NCI-H1105 (cell line): ENCODE measurements around the gene GPR55.
"Not testable (repeated sequence)": the region's sequence is repeated elsewhere in the genome, so short reads cannot be mapped to it uniquely, and the experiment has no call there.

Experiments used
- DNase-seq: peaks from one replicate; lab custom pipeline; 2025; lab: John Stamatoyannopoulos, UW

The GPR55 gene, protein sequence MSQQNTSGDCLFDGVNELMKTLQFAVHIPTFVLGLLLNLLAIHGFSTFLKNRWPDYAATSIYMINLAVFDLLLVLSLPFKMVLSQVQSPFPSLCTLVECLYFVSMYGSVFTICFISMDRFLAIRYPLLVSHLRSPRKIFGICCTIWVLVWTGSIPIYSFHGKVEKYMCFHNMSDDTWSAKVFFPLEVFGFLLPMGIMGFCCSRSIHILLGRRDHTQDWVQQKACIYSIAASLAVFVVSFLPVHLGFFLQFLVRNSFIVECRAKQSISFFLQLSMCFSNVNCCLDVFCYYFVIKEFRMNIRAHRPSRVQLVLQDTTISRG

DNA sequence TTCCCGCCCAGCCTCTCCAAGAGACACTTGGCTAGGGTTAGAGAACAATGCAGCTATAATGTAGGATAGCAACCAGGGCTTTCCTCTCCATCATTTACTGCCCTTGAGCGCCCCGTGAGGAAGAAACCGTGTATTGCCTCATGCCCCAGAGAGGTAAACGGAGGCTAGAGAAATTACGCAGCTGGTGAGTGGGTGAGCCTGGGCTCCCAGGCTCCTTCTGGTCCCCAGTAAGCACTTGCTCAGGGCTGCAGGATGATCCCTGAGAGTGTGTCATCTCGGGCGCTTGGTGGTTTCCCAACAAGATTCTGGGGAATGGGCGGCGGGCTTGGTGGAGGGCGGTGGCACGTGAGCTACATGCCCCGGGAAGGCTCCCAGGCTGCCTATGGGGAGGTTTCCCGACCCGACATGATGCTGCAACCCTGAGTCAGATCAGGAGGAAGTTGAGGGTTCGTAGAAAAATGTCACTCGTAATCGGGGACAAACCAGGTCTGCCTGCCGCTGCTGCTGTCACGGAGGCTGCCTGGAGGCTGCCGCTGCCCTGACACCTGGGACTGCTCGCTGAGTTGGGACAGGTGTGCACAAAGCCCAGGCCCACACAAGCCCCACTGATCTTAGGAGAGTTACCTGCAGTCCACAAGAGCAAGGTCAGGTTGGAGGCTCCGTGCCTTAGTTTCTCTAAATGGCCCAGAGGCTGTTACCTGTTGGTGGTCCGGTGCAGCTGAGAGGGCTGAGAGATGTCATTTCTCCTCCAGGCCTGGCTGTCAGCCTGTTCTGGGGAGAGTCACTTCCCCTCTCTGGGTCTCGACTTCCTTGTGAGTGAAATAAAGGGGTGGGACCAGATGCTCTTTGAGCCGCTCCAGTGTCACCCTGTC is at the start of gene GPR55:
TSS of gene GPR55 (minus strand) at position 773 of the 872 bp plus-strand sequence. CDS start 14,280 bp downstream, outside the sequence.
- no peak for DNase-seq

DNA sequence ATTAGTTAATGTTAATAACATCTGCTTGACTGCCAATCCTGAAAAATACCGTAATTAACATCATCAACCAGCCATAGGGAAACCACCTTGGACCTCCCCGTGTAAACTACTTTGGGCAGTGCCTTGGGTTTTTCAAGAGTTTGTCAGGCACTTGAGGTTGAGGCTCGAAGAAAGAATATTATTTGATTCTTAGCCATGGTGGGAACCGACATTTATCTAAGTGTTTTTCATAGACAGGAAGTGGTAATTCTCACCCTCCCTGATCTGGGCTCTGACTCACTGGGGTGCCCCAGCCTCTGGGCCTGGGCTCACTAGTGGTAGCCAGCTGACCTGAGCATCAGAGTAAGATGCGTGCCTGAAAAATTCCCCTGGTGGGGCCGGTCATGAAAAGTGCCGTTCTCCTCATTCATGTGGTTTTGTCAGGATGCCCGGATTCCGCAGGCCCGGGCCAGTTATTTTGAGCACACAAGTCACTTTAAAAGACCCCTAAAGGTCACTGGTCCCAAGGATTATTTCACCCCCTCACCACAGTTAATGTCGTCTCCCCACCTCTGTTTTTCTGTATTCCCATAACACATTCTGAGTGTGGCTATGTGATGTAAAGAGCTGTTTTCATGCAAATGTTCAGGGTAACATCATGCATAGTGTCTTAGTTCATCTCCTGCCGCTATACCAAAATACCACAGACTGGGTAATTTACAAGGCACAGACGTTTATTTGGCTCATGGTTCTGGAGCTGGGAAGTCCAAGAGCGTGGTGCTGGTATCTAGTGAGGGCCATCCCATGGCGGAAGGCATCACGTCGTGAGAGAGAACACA is 49.3 kb upstream of the GPR55 start:
- no peak for DNase-seq

DNA sequence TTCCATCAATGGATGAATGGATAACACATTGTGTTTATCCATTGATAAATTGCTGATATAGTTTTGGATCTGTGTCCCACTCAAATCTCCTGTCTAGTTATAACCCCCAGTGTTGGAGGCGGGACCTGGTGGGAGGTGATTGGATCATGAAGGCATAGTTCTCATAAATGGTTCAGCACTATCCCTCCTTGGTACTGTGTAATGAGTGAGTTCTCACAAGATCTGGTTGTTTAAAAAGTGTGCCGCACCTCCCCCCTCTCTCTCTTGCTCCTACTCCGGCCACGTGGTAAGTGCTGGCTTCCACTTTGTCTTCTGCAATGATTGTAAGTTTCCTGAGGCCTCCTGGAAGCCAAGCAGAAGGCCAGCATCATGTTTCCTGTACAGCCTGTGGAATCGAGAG is 47.0 kb upstream of the GPR55 start:
- DNase-seq, result no peak

DNA sequence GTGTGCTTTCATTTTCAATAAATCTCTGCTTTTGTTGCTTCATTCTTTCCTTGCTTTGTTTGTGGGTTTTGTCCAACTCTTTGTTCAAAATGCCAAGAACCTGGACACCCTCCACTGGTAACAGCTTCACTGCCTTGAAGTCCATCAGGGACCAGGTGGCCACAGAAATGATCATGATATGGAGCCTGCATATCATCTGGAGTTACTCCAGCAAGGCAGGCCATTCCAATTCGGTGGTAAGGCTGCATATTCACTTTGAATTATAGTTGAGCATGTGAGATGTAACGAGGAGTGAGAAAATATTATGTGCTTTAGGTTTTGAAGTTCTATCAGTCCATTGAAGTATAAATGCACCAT is 44.6 kb upstream of the GPR55 start:
- DNase-seq, result no peak

DNA sequence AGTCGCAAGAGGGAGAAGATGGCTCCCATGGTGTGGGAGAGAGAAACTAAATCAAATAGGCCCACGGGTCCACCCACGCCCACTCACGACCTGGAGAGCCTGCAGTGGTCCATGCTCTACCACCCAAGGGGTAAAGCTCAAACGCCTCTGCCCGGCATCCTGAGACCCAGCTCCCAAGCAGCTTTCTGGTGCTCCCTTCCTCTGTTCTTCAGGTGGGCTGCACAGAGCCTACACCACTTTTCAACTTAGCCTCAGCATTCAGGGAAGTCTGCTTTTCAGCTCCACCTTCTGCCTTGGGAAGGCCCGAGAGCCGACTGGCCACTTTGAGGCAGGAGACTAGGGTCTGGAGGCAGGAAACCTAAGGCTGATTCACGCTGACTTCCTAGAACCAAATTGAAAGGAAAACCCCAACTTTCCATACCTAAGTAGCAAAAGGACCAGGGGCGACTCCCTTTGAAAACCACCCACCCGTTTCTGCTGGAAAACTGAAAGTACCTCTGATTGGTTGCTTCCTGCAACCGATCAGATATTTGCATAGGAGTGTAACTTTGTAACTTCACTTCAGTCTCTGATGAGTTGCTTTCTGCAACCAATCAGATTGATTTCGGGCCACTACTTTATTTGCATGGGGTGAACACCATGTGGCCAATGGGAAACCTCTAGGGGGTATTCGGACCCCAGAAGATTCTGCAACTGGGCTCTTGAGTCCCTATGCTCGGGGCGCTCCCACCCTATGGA is 44.0 kb upstream of the GPR55 start:
- no peak for DNase-seq

DNA sequence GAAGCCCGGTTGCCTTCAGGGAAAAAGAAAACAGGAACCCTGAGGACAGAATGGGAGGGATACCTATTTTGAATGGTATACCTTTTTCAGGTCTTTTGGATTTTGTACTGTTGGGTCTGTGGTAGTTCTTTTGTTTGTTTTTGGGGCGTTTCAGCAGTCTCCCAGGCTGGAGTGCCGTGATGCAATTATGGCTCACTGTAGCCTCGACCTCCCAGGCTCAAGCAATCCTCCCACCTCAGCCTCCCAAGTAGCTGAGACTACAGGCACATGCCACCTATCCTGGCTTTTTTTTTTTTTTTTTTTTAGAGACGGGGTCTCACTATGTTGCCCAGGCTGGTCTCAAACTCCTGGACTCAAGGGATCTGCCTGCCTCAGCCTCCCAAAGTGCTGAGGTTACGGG is 43.3 kb upstream of the GPR55 start:
- DNase-seq, result not testable (repeated sequence)

DNA sequence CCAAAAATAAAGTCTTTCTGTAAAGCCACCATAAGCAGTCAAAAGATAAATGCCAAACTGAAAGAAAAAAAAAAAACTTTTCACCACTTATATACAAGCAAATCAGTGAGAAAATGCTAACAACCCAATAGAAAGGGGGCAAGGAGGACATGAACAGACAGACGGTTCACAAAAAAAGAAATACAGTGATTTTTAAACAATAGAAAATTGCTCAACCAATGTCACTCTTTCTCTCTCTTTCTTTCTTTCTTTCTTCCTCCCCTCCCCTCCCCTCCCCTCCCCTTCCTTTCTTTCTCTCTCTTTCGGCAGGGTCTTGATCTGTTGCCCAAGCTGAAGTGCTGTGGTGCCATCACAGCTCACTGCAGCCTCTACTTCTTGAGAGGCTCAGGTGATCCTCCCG is 42.1 kb upstream of the GPR55 start:
- no peak for DNase-seq

DNA sequence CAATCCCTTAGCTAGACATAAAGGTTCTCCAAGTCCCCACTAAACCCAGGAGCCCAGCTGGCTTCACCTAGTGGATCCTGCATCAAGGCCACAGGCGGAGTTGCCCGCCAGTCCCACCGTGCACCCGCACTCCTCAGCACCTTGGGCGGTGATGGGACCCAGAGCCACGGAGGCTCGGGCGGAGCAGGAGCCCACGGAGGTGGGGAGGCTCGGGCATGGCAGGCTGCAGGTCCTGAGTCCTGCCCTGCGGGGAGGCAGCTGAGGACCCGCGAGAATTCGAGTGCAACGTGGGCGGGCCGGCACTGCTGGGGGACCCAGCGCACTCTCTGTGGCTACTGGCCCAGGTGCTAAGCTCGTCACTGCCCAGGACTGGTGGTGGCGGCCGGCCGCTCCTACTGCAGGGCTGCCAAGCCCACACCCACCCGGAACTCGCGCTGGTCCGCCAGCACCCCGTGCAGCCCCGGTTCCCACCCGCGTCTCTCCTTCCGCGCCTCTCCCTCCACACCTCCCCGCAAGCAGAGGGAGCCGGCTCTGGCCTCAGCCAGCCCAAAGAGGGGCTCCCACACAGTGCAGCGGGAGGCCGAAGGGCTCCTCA is 39.2 kb upstream of the GPR55 start:
- no peak for DNase-seq

DNA sequence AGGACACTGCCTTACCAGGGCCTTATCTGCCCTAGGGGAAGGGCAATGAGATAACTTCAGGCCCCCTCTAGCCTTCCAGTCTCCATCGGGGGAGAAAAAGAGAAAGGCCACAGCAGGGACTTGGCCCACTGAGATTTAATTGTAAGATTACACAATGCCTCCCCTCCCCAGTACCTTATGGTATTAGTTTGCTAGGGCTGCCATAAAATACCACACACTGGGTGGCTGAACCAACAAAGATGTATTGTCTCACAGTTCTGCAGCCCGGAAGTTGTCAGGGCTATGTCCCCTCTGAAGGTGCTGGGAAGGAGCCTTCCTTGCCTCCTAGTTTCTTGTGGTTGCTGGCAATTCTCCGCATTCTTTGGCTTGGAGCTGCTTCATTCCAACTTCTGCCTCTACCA is 36.0 kb upstream of the GPR55 start:
- DNase-seq, result no peak

DNA sequence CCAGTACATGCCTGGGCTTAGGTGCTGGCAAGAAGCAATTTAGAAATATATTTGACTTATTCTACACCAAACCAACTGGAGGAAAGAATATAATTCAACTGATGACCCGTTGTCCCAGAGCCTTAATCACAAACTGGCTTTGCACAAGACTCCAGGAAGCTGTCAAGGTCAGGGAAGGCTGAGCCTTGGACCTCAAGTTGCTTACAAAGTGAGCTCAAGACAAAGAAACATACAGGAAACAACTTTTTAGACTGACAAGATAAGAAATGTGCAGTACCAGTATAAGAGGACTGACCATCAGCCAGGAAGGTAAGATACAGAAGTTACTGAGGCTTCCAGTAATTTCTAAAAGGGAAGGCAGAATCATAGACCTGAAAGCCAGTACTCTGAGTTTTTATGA is 35.0 kb upstream of the GPR55 start:
- no peak for DNase-seq

DNA sequence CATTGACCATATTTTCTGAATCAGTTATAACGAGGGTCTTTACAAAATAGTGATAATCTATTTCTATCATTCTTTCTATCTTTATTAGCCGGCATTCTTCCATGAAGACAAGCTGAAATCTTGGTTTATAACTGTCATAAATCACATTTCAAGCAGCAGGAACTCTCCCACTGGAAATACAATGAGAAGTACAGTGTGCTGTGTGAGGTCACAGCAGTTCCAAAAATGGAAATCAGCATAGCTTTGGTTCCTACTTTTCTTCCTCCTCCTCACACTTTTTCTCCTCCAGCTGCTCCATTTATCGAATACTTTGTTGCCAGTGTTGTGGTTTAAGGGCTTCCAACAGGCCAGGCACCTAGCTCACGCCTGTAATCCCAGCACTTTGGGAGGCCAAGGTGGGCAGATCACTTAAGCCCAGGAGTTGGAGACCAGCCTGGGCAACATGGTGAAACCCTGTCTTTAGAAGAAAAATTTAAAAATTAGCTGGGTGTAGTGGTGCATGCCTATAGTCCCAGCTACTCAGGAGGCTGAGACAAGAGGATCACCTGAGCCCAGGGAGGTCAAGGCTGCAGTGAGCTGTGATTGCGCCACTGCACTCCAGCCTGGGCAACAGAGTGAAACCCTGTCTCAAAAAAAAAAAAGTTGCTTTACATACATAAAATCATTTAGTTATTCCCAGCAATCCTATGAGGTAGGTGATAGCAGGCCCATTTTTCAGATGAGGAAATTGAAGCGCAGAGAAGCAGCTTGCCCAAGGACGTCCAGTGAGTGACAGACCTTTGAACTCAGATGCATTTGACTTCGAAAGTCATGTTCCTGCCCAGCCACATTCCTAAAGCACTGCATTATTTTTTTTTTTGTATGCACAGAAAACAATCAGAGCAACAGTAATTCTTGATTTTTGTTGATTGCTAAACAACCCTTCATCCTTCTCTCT is 34.0 kb upstream of the GPR55 start:
- no peak for DNase-seq

DNA sequence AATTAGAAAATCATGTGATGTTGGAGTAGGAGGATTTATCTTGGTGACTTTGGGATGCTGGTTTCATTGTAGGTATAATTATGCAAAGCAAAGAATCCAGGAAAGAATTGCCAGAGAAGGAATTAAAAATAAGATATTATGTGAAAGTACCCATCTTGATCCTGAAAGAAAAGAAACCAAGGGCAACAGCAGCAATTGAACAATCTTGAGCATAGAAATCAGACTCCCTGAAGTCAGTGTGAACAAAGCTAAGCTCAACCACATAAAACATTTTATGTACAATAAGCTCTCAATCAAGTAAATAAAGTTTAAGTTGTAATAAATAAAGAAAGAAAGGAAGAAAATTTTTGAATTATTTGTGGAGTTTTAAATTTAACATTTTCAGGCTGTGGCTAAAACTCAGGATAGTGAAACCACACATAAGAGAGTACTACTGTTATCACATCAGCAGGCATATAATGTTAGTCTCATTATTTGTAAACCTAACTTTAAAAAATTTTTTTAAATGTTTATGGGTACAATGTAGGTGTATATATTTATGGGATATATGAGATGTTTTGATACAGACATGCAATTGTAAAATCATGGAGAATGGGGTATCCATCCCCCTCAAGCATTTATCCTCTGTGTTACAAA is 32.8 kb upstream of the GPR55 start:
- DNase-seq, result no peak

DNA sequence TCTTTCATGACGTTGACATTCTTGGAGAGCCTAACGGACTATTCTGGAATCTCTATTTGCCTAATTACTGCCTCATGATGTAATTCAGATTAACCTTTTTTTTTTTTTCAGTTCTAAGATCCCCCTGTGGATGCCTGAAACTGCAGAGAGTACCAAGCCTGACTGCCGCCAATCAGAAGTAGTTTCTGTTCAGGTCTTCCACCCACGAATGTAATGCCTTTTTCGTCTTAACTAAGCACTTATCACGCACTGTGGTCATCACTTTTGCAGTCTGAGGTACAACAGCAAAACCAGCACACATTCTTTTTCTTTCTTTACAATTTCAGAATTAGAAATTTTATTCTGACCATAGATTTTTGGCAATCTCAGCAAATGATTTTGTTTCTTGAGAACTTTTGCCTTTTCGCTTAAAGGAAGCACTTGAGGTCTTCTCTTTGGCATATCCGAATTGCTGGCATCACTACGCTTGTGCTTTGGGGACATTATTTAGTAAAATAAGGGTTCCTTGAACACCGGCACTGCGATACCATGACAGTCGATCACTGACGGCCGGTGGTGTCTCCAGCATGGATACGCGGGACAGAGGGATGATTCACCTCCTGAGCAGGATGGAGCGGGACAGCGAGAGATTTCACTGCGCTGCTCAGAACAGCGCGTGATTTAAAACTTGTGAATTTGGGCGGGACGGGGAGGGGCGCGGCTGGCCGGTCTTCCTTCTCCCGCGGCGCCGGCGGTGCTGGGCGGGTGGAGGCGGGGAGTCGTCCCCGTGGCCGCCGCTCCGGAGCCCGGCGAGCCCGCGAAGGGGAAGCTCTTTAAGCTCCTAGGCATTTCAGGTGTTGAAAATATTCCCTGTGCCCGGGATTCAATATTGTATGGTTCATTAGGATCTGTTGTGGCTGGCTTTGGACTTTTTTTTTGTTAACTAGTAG is 32.0 kb upstream of the GPR55 start:
- DNase-seq, result peak; percentile 18

DNA sequence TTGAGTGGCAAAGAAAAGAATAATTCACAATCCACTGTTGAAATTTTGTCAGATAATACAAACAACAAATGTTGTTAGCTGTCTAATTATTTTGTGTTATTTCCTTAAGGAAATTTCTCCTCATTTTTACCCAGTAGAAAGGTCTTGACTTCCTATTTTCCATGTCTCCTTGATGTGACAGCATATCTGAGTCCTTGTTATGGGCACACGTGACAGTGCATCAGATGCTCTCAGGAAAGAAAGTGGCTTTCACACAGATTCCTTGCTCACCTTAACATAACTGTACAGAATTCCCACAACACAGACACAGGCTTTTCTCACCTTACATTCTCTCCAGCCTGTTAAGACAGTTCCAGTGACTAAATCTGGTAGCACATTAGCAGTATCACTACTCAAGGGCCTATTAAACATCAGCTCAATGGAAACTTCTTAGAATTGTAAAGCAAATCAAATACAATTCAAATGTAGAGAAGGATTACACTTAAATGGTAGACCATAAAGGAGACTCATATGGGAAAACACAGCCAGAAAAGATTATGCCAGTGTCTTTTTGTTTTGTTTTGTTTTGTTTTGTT is 30.2 kb upstream of the GPR55 start:
- no peak for DNase-seq

DNA sequence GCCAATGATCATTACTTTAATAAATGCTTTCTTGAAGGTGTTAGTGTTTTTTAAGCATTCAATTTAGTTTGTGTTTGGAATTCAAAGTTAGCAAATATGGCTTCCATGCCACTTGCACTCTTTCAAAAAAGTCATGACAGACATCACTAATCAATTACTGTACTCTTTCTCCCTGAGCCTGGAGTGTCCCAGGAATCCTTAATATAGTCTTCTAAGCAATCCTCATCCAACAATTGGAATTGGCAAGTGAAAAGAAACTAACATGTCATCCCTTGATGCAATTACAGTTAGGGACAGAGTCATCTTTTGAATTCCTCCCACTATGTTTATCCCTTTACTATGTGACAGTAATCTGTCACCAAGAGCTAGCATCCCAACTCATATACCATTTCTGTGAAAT is 29.7 kb upstream of the GPR55 start:
- DNase-seq, result no peak

DNA sequence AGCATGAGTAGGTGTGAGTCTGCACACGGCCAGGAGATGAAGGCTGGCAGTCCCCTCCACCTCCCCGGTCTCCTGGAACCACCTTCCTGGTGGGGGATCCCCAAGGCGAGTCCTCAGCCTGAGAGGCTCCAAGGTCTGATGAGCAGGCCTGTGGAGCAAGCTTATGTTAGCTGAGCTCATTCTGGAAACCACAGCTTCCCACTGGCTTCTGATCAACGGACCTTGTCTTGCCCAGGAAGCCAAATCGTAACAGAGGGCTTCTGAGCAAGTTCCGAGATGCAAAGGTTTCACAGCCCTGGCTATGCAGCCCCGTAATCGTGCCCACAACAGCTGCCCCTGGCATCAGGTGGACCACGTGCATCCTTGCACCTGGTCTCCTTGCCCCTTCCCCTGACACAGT is 28.8 kb upstream of the GPR55 start:
- DNase-seq, result no peak

DNA sequence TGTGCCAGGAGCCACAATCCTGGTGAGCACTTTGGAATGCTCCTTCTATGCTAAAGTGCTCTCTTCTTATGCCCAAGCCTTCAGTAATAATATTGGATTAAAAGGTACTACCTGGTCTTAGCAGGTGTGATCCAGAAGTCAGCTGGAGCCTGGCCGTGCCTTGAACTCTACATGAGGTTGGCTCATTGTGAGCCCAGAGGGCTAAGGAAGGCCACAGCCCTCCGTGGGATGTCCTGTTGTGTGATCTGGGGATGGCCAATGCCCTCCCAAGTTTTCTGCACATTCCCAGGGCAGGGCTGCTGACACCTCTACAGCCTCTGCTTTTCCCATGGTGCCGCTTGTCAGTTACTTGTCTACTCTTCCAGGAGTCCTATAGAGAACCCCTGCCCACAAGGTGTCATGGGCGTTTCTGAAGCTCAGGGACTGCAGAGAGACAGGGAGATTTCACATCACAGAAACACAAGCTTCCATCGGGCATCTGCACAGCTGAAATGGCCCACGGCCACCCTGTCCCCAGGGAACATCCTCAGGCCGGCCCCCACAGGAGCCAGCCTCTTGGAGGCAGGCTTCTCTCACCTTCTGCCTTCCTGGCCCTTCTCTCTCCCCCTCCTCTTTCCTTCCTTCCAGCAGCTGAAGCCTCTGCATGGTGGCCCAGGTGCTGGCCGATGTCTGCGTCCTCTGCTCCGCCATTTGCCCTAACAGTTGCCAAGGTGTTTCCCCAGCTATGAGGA is 27.3 kb upstream of the GPR55 start:
- no peak for DNase-seq

DNA sequence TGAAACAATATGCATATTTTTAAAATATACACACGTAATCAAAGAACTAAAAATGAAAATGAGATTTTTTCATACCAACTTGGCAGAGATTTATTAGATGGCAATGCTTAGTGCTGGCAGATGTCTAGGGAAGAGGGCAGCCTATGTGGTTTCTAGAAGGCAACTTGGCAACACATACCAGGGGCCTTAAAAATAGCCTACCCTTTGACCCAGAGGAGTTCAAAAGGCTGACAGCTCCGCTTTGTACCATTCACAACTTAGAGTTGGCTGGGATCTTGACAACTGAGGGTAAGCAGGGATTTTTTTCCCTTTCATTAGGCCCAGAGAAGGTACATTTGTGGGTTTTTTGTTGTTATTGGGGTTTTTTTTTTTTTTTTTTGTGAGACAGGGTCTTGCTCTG is 26.4 kb upstream of the GPR55 start:
- no peak for DNase-seq
